ENCODE results near the gene STK39. TPM values are rescaled to one million over a fixed set of nuclear protein-coding genes. Genes with fewer than 3 reads are reported as not detected.

The STK39 gene
- polyA plus RNA-seq, 1 donor from 2014 or later, result 9.5 TPM

DNA sequence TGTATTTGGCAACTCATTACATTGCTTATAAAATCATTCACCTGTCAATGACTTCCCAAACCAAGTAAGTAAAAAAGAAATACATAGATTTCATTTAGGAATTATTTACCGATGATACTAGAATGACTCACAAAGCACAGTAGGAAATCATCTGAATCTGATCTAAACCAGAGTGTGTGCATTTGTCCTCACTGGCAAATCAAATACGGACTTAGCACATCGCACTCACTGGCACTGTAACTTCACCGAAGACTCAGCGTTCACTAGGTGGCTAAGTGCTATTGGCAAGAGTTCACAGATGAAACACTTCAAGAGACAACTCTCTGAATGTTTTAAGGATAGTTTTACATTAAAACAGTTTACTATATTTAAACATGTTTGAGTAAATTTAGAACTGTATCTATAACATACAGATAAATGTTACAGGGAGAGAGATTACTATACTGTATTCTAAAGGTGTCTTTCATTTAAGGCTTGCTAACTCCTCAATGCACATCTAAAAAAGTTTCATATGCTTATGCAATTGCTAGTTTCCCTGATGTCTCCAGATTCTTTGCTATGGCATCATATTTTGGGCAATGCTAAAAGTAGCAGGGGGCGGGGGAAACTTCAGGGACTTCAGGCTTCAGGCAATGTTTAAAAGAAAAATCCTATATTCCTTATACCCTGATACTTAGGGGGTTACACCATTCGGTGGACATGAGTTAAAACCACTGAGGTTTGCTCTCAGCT lies 48.8 kb downstream of the STK39 start:
- Histone ChIP-seq H3K9me3 (ENCODE audit: low read length) (no peaks in the 10 kb centered on the region), H4K20me1 (ENCODE audit: insufficient read depth) (no peaks in the 10 kb centered on the region), H3K79me2 (replicated peaks; ENCODE audit: insufficient read depth, low read length) (no peaks in the 10 kb centered on the region), H3K4me2 (ENCODE audit: low read length) (no peak overlapping the region), H2AFZ (ENCODE audit: low read depth, low read length) (no peak overlapping the region), H3K36me3 (ENCODE audit: insufficient read depth, low read length) (no peaks in the 10 kb centered on the region), H3K27ac (ENCODE audit: low read length) (no peak overlapping the region), H3K9ac (ENCODE audit: low read length) (no peak overlapping the region), H3K4me3 (ENCODE audit: low read length) (no peak overlapping the region), H3K9me2 (ENCODE audit: insufficient read depth, low read length) (no peaks in the 10 kb centered on the region), H3F3A (ENCODE audit: insufficient read depth, low read length, poor library complexity, severe bottlenecking) (no peaks in the 10 kb centered on the region), H3K27me3 (ENCODE audit: insufficient read depth, low read depth, low read length) (no peaks in the 10 kb centered on the region)
- TF ChIP-seq, protein P1, sequence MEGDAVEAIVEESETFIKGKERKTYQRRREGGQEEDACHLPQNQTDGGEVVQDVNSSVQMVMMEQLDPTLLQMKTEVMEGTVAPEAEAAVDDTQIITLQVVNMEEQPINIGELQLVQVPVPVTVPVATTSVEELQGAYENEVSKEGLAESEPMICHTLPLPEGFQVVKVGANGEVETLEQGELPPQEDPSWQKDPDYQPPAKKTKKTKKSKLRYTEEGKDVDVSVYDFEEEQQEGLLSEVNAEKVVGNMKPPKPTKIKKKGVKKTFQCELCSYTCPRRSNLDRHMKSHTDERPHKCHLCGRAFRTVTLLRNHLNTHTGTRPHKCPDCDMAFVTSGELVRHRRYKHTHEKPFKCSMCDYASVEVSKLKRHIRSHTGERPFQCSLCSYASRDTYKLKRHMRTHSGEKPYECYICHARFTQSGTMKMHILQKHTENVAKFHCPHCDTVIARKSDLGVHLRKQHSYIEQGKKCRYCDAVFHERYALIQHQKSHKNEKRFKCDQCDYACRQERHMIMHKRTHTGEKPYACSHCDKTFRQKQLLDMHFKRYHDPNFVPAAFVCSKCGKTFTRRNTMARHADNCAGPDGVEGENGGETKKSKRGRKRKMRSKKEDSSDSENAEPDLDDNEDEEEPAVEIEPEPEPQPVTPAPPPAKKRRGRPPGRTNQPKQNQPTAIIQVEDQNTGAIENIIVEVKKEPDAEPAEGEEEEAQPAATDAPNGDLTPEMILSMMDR (IDR thresholded peaks at IDR 0.05; ENCODE audit: poor library complexity, severe bottlenecking), result no peak
- TF ChIP-seq RAD21 (conservative IDR thresholded peaks at IDR 0.05), result no peak
- no peak for TF ChIP-seq EP300 (conservative IDR thresholded peaks at IDR 0.05; ENCODE audit: poor library complexity, severe bottlenecking)
- TF ChIP-seq, protein P2, sequence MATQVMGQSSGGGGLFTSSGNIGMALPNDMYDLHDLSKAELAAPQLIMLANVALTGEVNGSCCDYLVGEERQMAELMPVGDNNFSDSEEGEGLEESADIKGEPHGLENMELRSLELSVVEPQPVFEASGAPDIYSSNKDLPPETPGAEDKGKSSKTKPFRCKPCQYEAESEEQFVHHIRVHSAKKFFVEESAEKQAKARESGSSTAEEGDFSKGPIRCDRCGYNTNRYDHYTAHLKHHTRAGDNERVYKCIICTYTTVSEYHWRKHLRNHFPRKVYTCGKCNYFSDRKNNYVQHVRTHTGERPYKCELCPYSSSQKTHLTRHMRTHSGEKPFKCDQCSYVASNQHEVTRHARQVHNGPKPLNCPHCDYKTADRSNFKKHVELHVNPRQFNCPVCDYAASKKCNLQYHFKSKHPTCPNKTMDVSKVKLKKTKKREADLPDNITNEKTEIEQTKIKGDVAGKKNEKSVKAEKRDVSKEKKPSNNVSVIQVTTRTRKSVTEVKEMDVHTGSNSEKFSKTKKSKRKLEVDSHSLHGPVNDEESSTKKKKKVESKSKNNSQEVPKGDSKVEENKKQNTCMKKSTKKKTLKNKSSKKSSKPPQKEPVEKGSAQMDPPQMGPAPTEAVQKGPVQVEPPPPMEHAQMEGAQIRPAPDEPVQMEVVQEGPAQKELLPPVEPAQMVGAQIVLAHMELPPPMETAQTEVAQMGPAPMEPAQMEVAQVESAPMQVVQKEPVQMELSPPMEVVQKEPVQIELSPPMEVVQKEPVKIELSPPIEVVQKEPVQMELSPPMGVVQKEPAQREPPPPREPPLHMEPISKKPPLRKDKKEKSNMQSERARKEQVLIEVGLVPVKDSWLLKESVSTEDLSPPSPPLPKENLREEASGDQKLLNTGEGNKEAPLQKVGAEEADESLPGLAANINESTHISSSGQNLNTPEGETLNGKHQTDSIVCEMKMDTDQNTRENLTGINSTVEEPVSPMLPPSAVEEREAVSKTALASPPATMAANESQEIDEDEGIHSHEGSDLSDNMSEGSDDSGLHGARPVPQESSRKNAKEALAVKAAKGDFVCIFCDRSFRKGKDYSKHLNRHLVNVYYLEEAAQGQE (IDR thresholded peaks at IDR 0.05; ENCODE audit: borderline replicate concordance), result no peak
- TF ChIP-seq SMC3 (conservative IDR thresholded peaks at IDR 0.05; ENCODE audit: poor library complexity), result no peak
- TF ChIP-seq MXI1 (conservative IDR thresholded peaks at IDR 0.05; ENCODE audit: poor library complexity, severe bottlenecking), result no peak
- no peak for TF ChIP-seq EZH2 (IDR thresholded peaks at IDR 0.05; ENCODE audit: borderline replicate concordance, insufficient read depth, low read length, poor library complexity, severe bottlenecking)
- TF ChIP-seq POLR2AphosphoS5 (IDR thresholded peaks at IDR 0.05), result no peak
- TF ChIP-seq TAF1 (IDR thresholded peaks at IDR 0.05; ENCODE audit: low read depth), result no peak

DNA sequence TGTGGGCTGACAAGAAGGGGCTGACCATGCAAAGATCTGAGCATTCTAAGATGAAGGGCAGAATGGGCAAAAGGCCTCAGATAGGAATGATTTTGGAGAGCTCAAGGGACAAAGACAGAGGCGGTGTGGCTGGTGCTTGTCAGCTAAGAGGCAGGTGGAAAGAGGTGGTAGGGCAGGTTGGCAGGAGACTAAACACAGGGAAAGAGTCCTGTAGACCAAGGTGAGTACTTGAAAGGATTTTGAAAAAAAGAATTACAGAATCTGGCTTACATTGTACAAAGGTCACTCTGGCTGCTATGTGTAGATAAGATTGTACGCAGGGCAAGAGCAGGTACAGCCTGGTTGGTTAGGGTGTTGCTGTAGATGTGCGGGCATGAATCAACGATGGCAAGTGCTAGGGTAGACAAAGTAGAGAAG lies 50.6 kb downstream of the STK39 start:
- Histone ChIP-seq H3K9me3 (ENCODE audit: low read length) (no peaks in the 10 kb centered on the region), H3K36me3 (ENCODE audit: insufficient read depth, low read length) (no peaks in the 10 kb centered on the region), H3K79me2 (replicated peaks; ENCODE audit: insufficient read depth, low read length) (no peaks in the 10 kb centered on the region), H3K4me2 (ENCODE audit: low read length) (no peak overlapping the region), H4K20me1 (ENCODE audit: insufficient read depth) (no peaks in the 10 kb centered on the region), H3K9ac (ENCODE audit: low read length) (no peak overlapping the region), H3F3A (ENCODE audit: insufficient read depth, low read length, poor library complexity, severe bottlenecking) (no peaks in the 10 kb centered on the region), H3K9me2 (ENCODE audit: insufficient read depth, low read length) (no peaks in the 10 kb centered on the region), H3K27me3 (ENCODE audit: insufficient read depth, low read depth, low read length) (no peaks in the 10 kb centered on the region), H2AFZ (ENCODE audit: low read depth, low read length) (no peak overlapping the region), H3K4me3 (ENCODE audit: low read length) (no peak overlapping the region), H3K27ac (ENCODE audit: low read length) (no peak overlapping the region)
- no peak for TF ChIP-seq MXI1 (conservative IDR thresholded peaks at IDR 0.05; ENCODE audit: poor library complexity, severe bottlenecking)
- TF ChIP-seq EP300 (conservative IDR thresholded peaks at IDR 0.05; ENCODE audit: poor library complexity, severe bottlenecking), result no peak
- TF ChIP-seq, protein P1 (IDR thresholded peaks at IDR 0.05; ENCODE audit: poor library complexity, severe bottlenecking), result no peak
- no peak for TF ChIP-seq SMC3 (conservative IDR thresholded peaks at IDR 0.05; ENCODE audit: poor library complexity)
- TF ChIP-seq EZH2 (IDR thresholded peaks at IDR 0.05; ENCODE audit: borderline replicate concordance, insufficient read depth, low read length, poor library complexity, severe bottlenecking), result no peak
- no peak for TF ChIP-seq TAF1 (IDR thresholded peaks at IDR 0.05; ENCODE audit: low read depth)
- TF ChIP-seq RAD21 (conservative IDR thresholded peaks at IDR 0.05), result no peak
- TF ChIP-seq, protein P2 (IDR thresholded peaks at IDR 0.05; ENCODE audit: borderline replicate concordance), result no peak
- no peak for TF ChIP-seq POLR2AphosphoS5 (IDR thresholded peaks at IDR 0.05)
